HepG2 (cell line): ENCODE data around the gene MCOLN3. TPM values are rescaled to one million over a fixed set of nuclear protein-coding genes. Genes with fewer than 3 reads are reported as not detected.

Experiments used
- ATAC-seq: fragments of 200-7000 bp; cut with Tn5 transposase; 3 replicates; pipeline ENCODE4 v1.9.1; 2020; ENCODE audit warnings: mild to moderate bottlenecking, moderate library complexity
- BruUV-seq: library from RNA; stranded (reverse); fragments of 400-500 nt; replicated peaks from 2 replicates; lab custom pipeline; 2021; lab: Mats Ljungman, UMichigan
- CTCF ChIA-PET: fragments of 300-600 bp; formaldehyde crosslinking; extraction: SDS; loops from one replicate; lab custom pipeline; 2021; ENCODE audit warnings: low total read pairs, inconsistent platforms, low intra/inter-chr PET ratio; lab: Yijun Ruan, JAX
- POLR2A ChIA-PET: fragments of 350-600 bp; sonication (Branson Sonifier 250); formaldehyde crosslinking; loops from one replicate; lab custom pipeline; 2020; ENCODE audit warnings: antibody characterized with exemption, inconsistent platforms; lab: Yijun Ruan, JAX
- DNase-seq: peaks from one replicate; pipeline ENCODE4 v3.0.0-alpha.2; 2015; ENCODE audit warnings: low spot score
- FAIRE-seq: peaks from 3 replicates; lab custom pipeline; 2011; peaks lifted over from hg19 to GRCh38; lab: Jason Lieb, UNC
- H2AFZ ChIP-seq: one replicate; pipeline ENCODE4 v1.6.1; 2011; ENCODE audit warnings: low read length, inconsistent platforms
- H3K27ac ChIP-seq: fragments of 300-600 bp; 3 replicates; pipeline ENCODE4 v1.8.0; 2011; ENCODE audit warnings: mixed run types, mild to moderate bottlenecking, mixed read lengths, low read length, inconsistent platforms; ENCODE audit not compliant: insufficient read depth; ENCODE audit errors: extremely low read length
- H3K27me3 ChIP-seq, 2 experiments: fragments of 200-600 bp in 1 of 2; 2 replicates in 1 of 2; 3 replicates in 1 of 2; pipeline versions ENCODE4 v1.6.0 to v1.8.0; 2011; ENCODE audit warnings: low read length in 2 of 2, mild to moderate bottlenecking in 2 of 2, moderate library complexity in 2 of 2, inconsistent platforms in 1 of 2; ENCODE audit not compliant: insufficient read depth in 2 of 2, control insufficient read depth in 1 of 2
- H3K36me3 ChIP-seq, 2 experiments: fragments of 200-600 bp in 1 of 2; replicated peaks in 1 of 2; 2 replicates in 1 of 2; 3 replicates in 1 of 2; pipeline versions ENCODE4 v1.5.1 to v1.8.0; 2011; ENCODE audit warnings: low read length in 2 of 2, inconsistent platforms in 1 of 2; ENCODE audit not compliant: insufficient read depth in 2 of 2, control insufficient read depth in 1 of 2
- H3K4me1 ChIP-seq: 2 replicates; pipeline ENCODE4 v1.5.1; 2012; ENCODE audit warnings: low read length, inconsistent platforms; ENCODE audit not compliant: insufficient read depth
- H3K4me2 ChIP-seq: 2 replicates; pipeline ENCODE4 v1.6.0; 2011; ENCODE audit warnings: low read depth, low read length, inconsistent platforms
- H3K4me3 ChIP-seq, 3 experiments: fragments of 200-600 bp in 1 of 3; sonication (generic), shearing (Covaris generic) in 1 of 3; replicated peaks in 1 of 3; 2 replicates each; pipeline ENCODE4 v1.5.1; 2011 to 2016; ENCODE audit warnings: low read length in 3 of 3, inconsistent platforms in 2 of 3, low read depth in 2 of 3, mild to moderate bottlenecking in 2 of 3, control low read depth in 1 of 3, mixed read lengths in 1 of 3; ENCODE audit not compliant: insufficient read depth in 1 of 3
- H3K79me2 ChIP-seq: one replicate; pipeline ENCODE4 v1.6.1; 2011; ENCODE audit warnings: low read length, inconsistent platforms; ENCODE audit not compliant: insufficient read depth
- H3K9ac ChIP-seq: 2 replicates; pipeline ENCODE4 v1.6.0; 2011; ENCODE audit warnings: mild to moderate bottlenecking, low read depth, low read length, inconsistent platforms; ENCODE audit not compliant: insufficient read depth
- H3K9me3 ChIP-seq: 2 replicates; pipeline ENCODE4 v1.5.1; 2012; ENCODE audit warnings: mild to moderate bottlenecking, low read length
- H4K20me1 ChIP-seq: 2 replicates; pipeline ENCODE4 v1.6.0; 2011; ENCODE audit warnings: inconsistent platforms, mild to moderate bottlenecking, low read length, moderate library complexity; ENCODE audit not compliant: insufficient read depth
- ERF ChIP-seq: IDR thresholded peaks from 2 replicates; pipeline ENCODE4 v1.6.1; 2018; ENCODE audit warnings: missing biosample characterization, missing genetic modification reagents
- HOXA7 ChIP-seq: sonication (generic); formaldehyde crosslinking; IDR thresholded peaks from 2 replicates; pipeline ENCODE4 v1.8.1; 2022; ENCODE audit warnings: mild to moderate bottlenecking, missing genetic modification reagents, moderate library complexity
- NAIF1 ChIP-seq: sonication (generic); formaldehyde crosslinking; IDR thresholded peaks from 2 replicates; pipeline ENCODE4 v1.5.0; 2020; ENCODE audit warnings: mild to moderate bottlenecking, missing genetic modification reagents, borderline replicate concordance
- SIN3B ChIP-seq: fragments of 150-350 bp; IDR thresholded peaks from 2 replicates; pipeline ENCODE4 v1.6.1; 2014; ENCODE audit warnings: low read length
- SP5 ChIP-seq: IDR thresholded peaks from 2 replicates; pipeline ENCODE4 v1.6.1; 2016; ENCODE audit warnings: low read depth, borderline replicate concordance
- TEAD3 ChIP-seq: optimal IDR thresholded peaks from 2 replicates; pipeline ENCODE3; 2016; ENCODE audit warnings: borderline replicate concordance
- THAP9 ChIP-seq: sonication (generic); formaldehyde crosslinking; IDR thresholded peaks from 2 replicates; pipeline ENCODE4; 2020; ENCODE audit warnings: missing genetic modification reagents, mild to moderate bottlenecking, borderline replicate concordance
- ZBTB10 ChIP-seq: sonication (generic); formaldehyde crosslinking; IDR thresholded peaks from 2 replicates; pipeline ENCODE4 v1.4.0; 2020; ENCODE audit warnings: missing genetic modification reagents, borderline replicate concordance
- ZNF232 ChIP-seq: sonication (generic); formaldehyde crosslinking; IDR thresholded peaks from 2 replicates; pipeline ENCODE4 v1.4.0; 2020; ENCODE audit warnings: missing genetic modification reagents, borderline replicate concordance
- ZNF607 ChIP-seq: sonication (generic); formaldehyde crosslinking; IDR thresholded peaks from 2 replicates; pipeline ENCODE4 v1.5.1; 2020; ENCODE audit warnings: missing genetic modification reagents, mild to moderate bottlenecking, borderline replicate concordance
- ZSCAN29 ChIP-seq: sonication (generic); formaldehyde crosslinking; conservative IDR thresholded peaks from 2 replicates; pipeline ENCODE4 v1.4.0; 2020; ENCODE audit warnings: mild to moderate bottlenecking, missing genetic modification reagents
- WGBS: methylation state at CpG from one replicate; pipeline ENCODE4 v1.1.6; 2017; ENCODE audit warnings: low lambda C conversion rate; 5-methylcytosine and 5-hydroxymethylcytosine counted together
- in situ Hi-C: cut with HindIII; loops from 2 replicates; pipeline ENCODE4 v1.10.0; 2017; ENCODE audit warnings: low pct_unique_long_range_greater_than_20kb; ENCODE audit not compliant: extremely low pct_ligation_motif_present
- intact Hi-C: fragments of 100-400 bp; cut with micrococcal nuclease; formaldehyde crosslinking; loops from one replicate; pipeline ENCODE4 v1.10.0; 2022; ENCODE audit not compliant: unreplicated experiment
- polyA plus RNA-seq, 8 experiments: library from polyadenylated mRNA; depleted of rRNA in 3 of 8; stranded (reverse) in 7 of 8; unstranded in 1 of 8; fragments of >200 nt; fragmentation: Illumina TruSeq in 4 of 8; extraction: Trizol in 4 of 8; gene quantifications; 2 replicates each; pipeline versions ENCODE4 v1.2.1 to v1.2.3, GENCODE V29; 2011 to 2016; ENCODE audit warnings: low read depth in 4 of 8, missing spikeins in 1 of 8, mixed read lengths in 1 of 8; ENCODE audit not compliant: insufficient read depth in 1 of 8
- total RNA-seq, 5 experiments: library from RNA; depleted of rRNA; stranded (reverse); fragments of >200 nt; fragmentation: Illumina TruSeq; extraction: Trizol; gene quantifications; 2 replicates each; pipeline ENCODE4 v1.2.3, GENCODE V29; 2016; ENCODE audit warnings: low read depth in 1 of 5
- TF ChIP-seq, protein P1 (sequence below): IDR thresholded peaks from 2 replicates; pipeline ENCODE4 v1.6.1; 2018; ENCODE audit warnings: missing genetic modification reagents, mild to moderate bottlenecking, missing compliant biosample characterization

MCOLN3 gene
- total and polyA plus RNA-seq, 2 of the 13 experiments (the other 11 are each of a cell fraction or from before 2014, with no cell fraction given) = 0.04 TPM

- ChIA-PET CTCF (no interaction called here), POLR2A (no interaction called here)
- ATAC-seq (no peak), DNase-seq (no peak), FAIRE-seq (no peak)
- Histone ChIP-seq H3K79me2 (no peaks in the 10 kb centered on the region), H3K4me1 (no peaks in the 10 kb centered on the region), H3K27me3 (no peaks in the 10 kb centered on the region), H4K20me1 (no peaks in the 10 kb centered on the region), H3K9ac (no peak overlapping the region), H3K36me3 (no peaks in the 10 kb centered on the region), H3K27ac (no peak overlapping the region), H3K4me3 (no peak overlapping the region), H3K4me2 (no peak overlapping the region), H2AFZ (no peak overlapping the region), H3K9me3 (no peaks in the 10 kb centered on the region)
- TF ChIP-seq TEAD3 (no peak), SIN3B (no peak), THAP9 (no peak)
- intact Hi-C loops = no loop called here
- in situ Hi-C loops = no loop called here
- no TSS peak for BruUV-seq
Observed at GRCh38 chr1:85030536-85030935, 17.8 kb downstream of the MCOLN3 start.

- BruUV-seq = no TSS peak
- no peak overlapping the region for H3K9ac ChIP-seq
- H3K27me3 ChIP-seq = no peaks in the 10 kb centered on the region
- no peaks in the 10 kb centered on the region for H3K9me3 ChIP-seq
- no peak overlapping the region for H3K27ac ChIP-seq
- FAIRE-seq (no peak), DNase-seq (no peak), ATAC-seq (no peak)
- H3K4me3 ChIP-seq = no peak overlapping the region
- no peaks in the 10 kb centered on the region for H4K20me1 ChIP-seq
- WGBS = under 1% methylated on average over 3 of the region's 3 CpGs
- no peaks in the 10 kb centered on the region for H3K4me1 ChIP-seq
- H3K36me3 ChIP-seq = no peaks in the 10 kb centered on the region
- no peak overlapping the region for H3K4me2 ChIP-seq
- ChIA-PET CTCF (interaction anchor here (2.0 kb wide), 1 partner anchor 83 kb away, joined by 10 read pairs; no protein-coding TSS in a partner anchor), POLR2A (no interaction called here)
- in situ Hi-C loops (no loop called here), intact Hi-C loops (no loop called here)
- no peak overlapping the region for H2AFZ ChIP-seq
- H3K79me2 ChIP-seq = no peaks in the 10 kb centered on the region
- no peak for TF ChIP-seq NAIF1 (CRISPR knock-in tag)
- TF ChIP-seq, protein P1, sequence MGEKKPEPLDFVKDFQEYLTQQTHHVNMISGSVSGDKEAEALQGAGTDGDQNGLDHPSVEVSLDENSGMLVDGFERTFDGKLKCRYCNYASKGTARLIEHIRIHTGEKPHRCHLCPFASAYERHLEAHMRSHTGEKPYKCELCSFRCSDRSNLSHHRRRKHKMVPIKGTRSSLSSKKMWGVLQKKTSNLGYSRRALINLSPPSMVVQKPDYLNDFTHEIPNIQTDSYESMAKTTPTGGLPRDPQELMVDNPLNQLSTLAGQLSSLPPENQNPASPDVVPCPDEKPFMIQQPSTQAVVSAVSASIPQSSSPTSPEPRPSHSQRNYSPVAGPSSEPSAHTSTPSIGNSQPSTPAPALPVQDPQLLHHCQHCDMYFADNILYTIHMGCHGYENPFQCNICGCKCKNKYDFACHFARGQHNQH (CRISPR knock-in tag) = no peak
- no peak for TF ChIP-seq ERF (CRISPR knock-in tag)
- no peak for TF ChIP-seq ZNF607 (CRISPR knock-in tag)
- no peak for TF ChIP-seq ZNF232 (CRISPR knock-in tag)
- TF ChIP-seq HOXA7 = no peak
- no peak for TF ChIP-seq ZBTB10 (CRISPR knock-in tag)
- no peak for TF ChIP-seq SP5 (CRISPR knock-in tag)
- TF ChIP-seq ZSCAN29 (CRISPR knock-in tag) = no peak
Observed at GRCh38 chr1:85028151-85028550, 20.1 kb downstream of the MCOLN3 start.
